Ovary (tissue), 9 donors: ENCODE measurements around the gene GRIK1. TPM values are rescaled to one million over a fixed set of nuclear protein-coding genes. Genes with fewer than 3 reads are reported as not detected.

Source experiments
- DNase-seq, 5 donors: peaks; one replicate each; pipeline ENCODE4 v3.0.0-alpha.2; 2019 to 2020
- H3K27ac ChIP-seq, 2 donors: fragments of 200-600 bp; one replicate each; pipeline versions ENCODE4 v1.5.1 to v1.8.0; 2019 to 2022
- H3K27me3 ChIP-seq: fragments of 200-600 bp; one replicate; pipeline ENCODE4 v1.8.0; 2022
- H3K36me3 ChIP-seq: fragments of 200-600 bp; sonication (generic); one replicate; pipeline ENCODE4 v1.5.1; 2019
- H3K4me1 ChIP-seq: one replicate; pipeline ENCODE4 v1.8.1; 2013; ENCODE audit warnings: mild to moderate bottlenecking, moderate library complexity; ENCODE audit not compliant: insufficient read depth
- H3K4me3 ChIP-seq: fragments of 200-600 bp; sonication (generic); one replicate; pipeline ENCODE4 v1.5.1; 2017
- H3K9me3 ChIP-seq, 2 donors: fragments of 200-600 bp in 1 of 2; sonication (generic) in 1 of 2; one replicate each; pipeline versions ENCODE4 v1.5.1 to v1.8.1; 2013 to 2019; ENCODE audit warnings: mild to moderate bottlenecking in 1 of 2, moderate library complexity in 1 of 2
- CTCF ChIP-seq, 3 donors: fragments of 450-650 bp in 2 of 3; fragments of 200-600 bp in 1 of 3; IDR thresholded peaks; one replicate each; pipeline versions ENCODE4 v1.5.1 to v1.8.0; 2016 to 2022; ENCODE audit warnings: antibody characterized with exemption in 3 of 3, mild to moderate bottlenecking in 1 of 3
- EP300 ChIP-seq: sonication (generic); formaldehyde crosslinking; IDR thresholded peaks from one replicate; pipeline ENCODE4 v1.6.1; 2017; ENCODE audit warnings: antibody characterized with exemption
- POLR2A ChIP-seq: fragments of 450-650 bp; IDR thresholded peaks from one replicate; pipeline ENCODE4 v1.6.1; 2017; ENCODE audit warnings: antibody characterized with exemption, mild to moderate bottlenecking, moderate library complexity
- WGBS, 3 donors: extraction: QIAGEN DNeasy Blood & Tissue Kit in 1 of 3; methylation state at CpG; one replicate each; pipeline versions ENCODE4 v1.1.5 to v1.1.7; 2013 to 2017; 5-methylcytosine and 5-hydroxymethylcytosine counted together
- intact Hi-C, 4 donors: fragments of 100-400 bp; cut with DNase I; formaldehyde crosslinking; loops; one replicate each; pipeline versions ENCODE4 v1.11.0 to v1.15.1; 2022 to 2023
- polyA plus RNA-seq, 2 donors: library from polyadenylated mRNA; stranded (reverse); fragments of 200-250 nt in 1 of 2; fragments of 350-450 nt in 1 of 2; fragmentation: Illumina TruSeq in 1 of 2; extraction: RNeasy Lipid Tissue Mini Kit (QIAGEN cat#74804) in 1 of 2; gene quantifications; one replicate each; pipeline ENCODE4 v1.2.3, GENCODE V29; 2013 to 2014
- total RNA-seq, 7 donors: library from RNA; depleted of rRNA in 2 of 7; stranded (reverse); fragments of >200 nt in 2 of 7; fragmentation: NEBNext Ultra II Directional in 3 of 7; extraction: Animal tissue kit (Norgen Biotek cat#: 25700) in 3 of 7; gene quantifications; one replicate each; pipeline versions ENCODE4 v1.1.0 to v1.2.4, GENCODE V29; 2016 to 2023
- donor health status: DM: no; HTN: no; CAD: no; lungs with moderate emphysema.
- donor health status: DM: no; HTN: no; CAD: no.
- donor health status: Bipolar disorder and iron deficiency.
- donor health status: DM: yes; HTN: yes; CAD: no.
- donor health status: DM: no; HTN: no; CAD: no.
- donor health status: DM: yes; HTN: yes; CAD: no.

The GRIK1 gene
- total and polyA plus RNA-seq, 9 donors = 0.15 to 1.3 (median 0.34) TPM; not detected in 4

- Histone ChIP-seq H3K4me1 (no peaks in the 10 kb centered on the region), H3K9me3 (no peaks in the 10 kb centered on the region), H3K27me3 (no peaks in the 10 kb centered on the region), H3K4me3 (no peak overlapping the region), H3K36me3 (no peaks in the 10 kb centered on the region), H3K27ac (no peak overlapping the region)
- no peak for DNase-seq
- no peak for TF ChIP-seq EP300
- no peak for TF ChIP-seq POLR2A
- no peak for TF ChIP-seq CTCF (IDR thresholded peaks at IDR 0.05)
- intact Hi-C loops = no loop called here
- WGBS, 3 donors = 77 to 88% (median 82%) methylated on average over 1 of the region's 1 CpG
Measured at GRCh38 chr21:29803191-29803590, 136.6 kb downstream of the GRIK1 start.

- 87 to 89% (median 88%) methylated on average over 4 of the region's 4 CpGs for WGBS, 3 donors
- intact Hi-C loops = no loop called here
- no peaks in the 10 kb centered on the region for H3K9me3 ChIP-seq
Measured at GRCh38 chr21:29801122-29801521, 138.7 kb downstream of the GRIK1 start.

GRCh38 chr21:29800056-29800455, 139.7 kb downstream of the GRIK1 start:
- Histone ChIP-seq H3K36me3 (no peaks in the 10 kb centered on the region), H3K4me3 (no peak overlapping the region), H3K27me3 (no peaks in the 10 kb centered on the region), H3K9me3 (no peaks in the 10 kb centered on the region), H3K27ac (no peak overlapping the region), H3K4me1 (no peaks in the 10 kb centered on the region)
- TF ChIP-seq CTCF (IDR thresholded peaks at IDR 0.05) (no peak), POLR2A (no peak), EP300 (no peak)
- intact Hi-C loops = no loop called here
- 64 to 73% (median 69%) methylated on average over 3 of the region's 3 CpGs for WGBS, 3 donors
- no peak for DNase-seq

More at GRCh38 chr21:29801122-29801521, 138.7 kb downstream of the GRIK1 start:
- no peak for TF ChIP-seq POLR2A
- TF ChIP-seq EP300 = no peak
- no peak for TF ChIP-seq CTCF (IDR thresholded peaks at IDR 0.05)
- H3K4me1 ChIP-seq = no peaks in the 10 kb centered on the region
- no peak overlapping the region for H3K27ac ChIP-seq
- no peak for DNase-seq
- no peaks in the 10 kb centered on the region for H3K27me3 ChIP-seq
- no peak overlapping the region for H3K4me3 ChIP-seq
- no peaks in the 10 kb centered on the region for H3K36me3 ChIP-seq

GRCh38 chr21:29798840-29799239, 141.0 kb downstream of the GRIK1 start:
- H3K9me3 ChIP-seq = no peaks in the 10 kb centered on the region
- WGBS, 3 donors = 73 to 86% (median 76%) methylated on average over 3 of the region's 3 CpGs
- no peak for TF ChIP-seq POLR2A
- no peak for TF ChIP-seq CTCF (IDR thresholded peaks at IDR 0.05)
- TF ChIP-seq EP300 = no peak
- intact Hi-C loops = no loop called here
- no peaks in the 10 kb centered on the region for H3K4me1 ChIP-seq
- no peaks in the 10 kb centered on the region for H3K36me3 ChIP-seq
- DNase-seq = no peak
- H3K4me3 ChIP-seq = no peak overlapping the region
- H3K27me3 ChIP-seq = no peaks in the 10 kb centered on the region
- no peak overlapping the region for H3K27ac ChIP-seq

- H3K27me3 ChIP-seq = no peaks in the 10 kb centered on the region
- H3K36me3 ChIP-seq = no peaks in the 10 kb centered on the region
- no peak for DNase-seq
- no peak overlapping the region for H3K4me3 ChIP-seq
- H3K27ac ChIP-seq = no peak overlapping the region
- no peak for TF ChIP-seq POLR2A
- WGBS, 3 donors = 39 to 44% (median 40%) methylated on average over 3 of the region's 3 CpGs
- H3K9me3 ChIP-seq = no peaks in the 10 kb centered on the region
- intact Hi-C loops = no loop called here
- H3K4me1 ChIP-seq = no peaks in the 10 kb centered on the region
Measured at GRCh38 chr21:29797155-29797554, 142.6 kb downstream of the GRIK1 start.
